Measurements from ENCODE around the gene RABGAP1L.

The RABGAP1L gene

GRCh38 chr1:174956086-174956485 is 796.8 kb downstream of the RABGAP1L start:
- Mint-ChIP-seq H3K27me3 (ENCODE audit: low read depth, poor library complexity) (no peaks in the 10 kb centered on the region), H3K9me3 (no peaks in the 10 kb centered on the region), H3K4me1 (peaks cover 26% of the 10 kb centered on the region), H3K27ac (no peak overlapping the region), H3K36me3 (ENCODE audit: low read depth) (no peaks in the 10 kb centered on the region), H3K4me3 (no peak overlapping the region)
- no peak for TF ChIP-seq CTCF (IDR thresholded peaks at IDR 0.05)
- DNase-seq = no peak

- H3K4me3 Mint-ChIP-seq = no peak overlapping the region
- no peak overlapping the region for H3K27ac Mint-ChIP-seq
- TF ChIP-seq CTCF (IDR thresholded peaks at IDR 0.05) = no peak
- peaks cover 26% of the 10 kb centered on the region for H3K4me1 Mint-ChIP-seq
- no peaks in the 10 kb centered on the region for H3K27me3 Mint-ChIP-seq (ENCODE audit: low read depth, poor library complexity)
- DNase-seq = no peak
- H3K9me3 Mint-ChIP-seq = no peaks in the 10 kb centered on the region
- H3K36me3 Mint-ChIP-seq (ENCODE audit: low read depth) = no peaks in the 10 kb centered on the region
Observed at GRCh38 chr1:174956976-174957375, 797.7 kb downstream of the RABGAP1L start.

- Mint-ChIP-seq H3K4me1 (peaks cover 26% of the 10 kb centered on the region), H3K4me3 (no peak overlapping the region), H3K36me3 (ENCODE audit: low read depth) (no peaks in the 10 kb centered on the region), H3K27ac (no peak overlapping the region), H3K27me3 (ENCODE audit: low read depth, poor library complexity) (no peaks in the 10 kb centered on the region), H3K9me3 (no peaks in the 10 kb centered on the region)
- TF ChIP-seq CTCF (IDR thresholded peaks at IDR 0.05) = no peak
- no peak for DNase-seq
Observed at GRCh38 chr1:174957829-174958228, 798.5 kb downstream of the RABGAP1L start.

- no peaks in the 10 kb centered on the region for H3K9me3 Mint-ChIP-seq
- no peak overlapping the region for H3K4me3 Mint-ChIP-seq
Observed at GRCh38 chr1:174958396-174958795, 799.1 kb downstream of the RABGAP1L start.

GRCh38 chr1:174960362-174960761 is 801.0 kb downstream of the RABGAP1L start:
- no peak overlapping the region for H3K27ac Mint-ChIP-seq
- no peaks in the 10 kb centered on the region for H3K36me3 Mint-ChIP-seq (ENCODE audit: low read depth)
- DNase-seq = no peak
- TF ChIP-seq CTCF (IDR thresholded peaks at IDR 0.05) = no peak
- H3K9me3 Mint-ChIP-seq = no peaks in the 10 kb centered on the region
- peaks cover 7% of the 10 kb centered on the region for H3K4me1 Mint-ChIP-seq
- H3K4me3 Mint-ChIP-seq = no peak overlapping the region
- H3K27me3 Mint-ChIP-seq (ENCODE audit: low read depth, poor library complexity) = no peaks in the 10 kb centered on the region

More at GRCh38 chr1:174958396-174958795, 799.1 kb downstream of the RABGAP1L start:
- Mint-ChIP-seq H3K27ac (no peak overlapping the region), H3K27me3 (ENCODE audit: low read depth, poor library complexity) (no peaks in the 10 kb centered on the region), H3K36me3 (ENCODE audit: low read depth) (no peaks in the 10 kb centered on the region), H3K4me1 (peaks cover 21% of the 10 kb centered on the region)
- no peak for DNase-seq
- TF ChIP-seq CTCF (IDR thresholded peaks at IDR 0.05) = no peak

GRCh38 chr1:174963529-174964125 is 804.3 kb downstream of the RABGAP1L start:
- Mint-ChIP-seq H3K27ac (no peak overlapping the region), H3K4me3 (no peak overlapping the region), H3K4me1 (peaks cover 18% of the 10 kb centered on the region), H3K27me3 (ENCODE audit: low read depth, poor library complexity) (no peaks in the 10 kb centered on the region), H3K36me3 (ENCODE audit: low read depth) (no peaks in the 10 kb centered on the region), H3K9me3 (no peaks in the 10 kb centered on the region)
- no peak for TF ChIP-seq CTCF (IDR thresholded peaks at IDR 0.05)
- no peak for DNase-seq
